HG02798 (cell line): Measurements from ENCODE around the gene CHD1.
A peak's percentile ranks its signal among the peaks of the same experiment; 100 is the strongest.
"Not testable (repeated sequence)": the region's sequence is repeated elsewhere in the genome, so short reads cannot be mapped to it uniquely, and the experiment has no call there.

Experiments used
- ATAC-seq: cut with Tn5 transposase; IDR thresholded peaks from one replicate; pipeline ENCODE4 v1.9.1; 2021; ENCODE audit warnings: mild to moderate bottlenecking; ENCODE audit not compliant: unreplicated experiment, poor library complexity

Gene CHD1

GRCh38 chr5:98928873-98929709 lies at the start of gene CHD1:
TSS of gene CHD1 (minus strand) at chr5:98929007. CDS start at chr5:98926386, 2,621 bp downstream.
- peak; percentile 71 for ATAC-seq

DNA sequence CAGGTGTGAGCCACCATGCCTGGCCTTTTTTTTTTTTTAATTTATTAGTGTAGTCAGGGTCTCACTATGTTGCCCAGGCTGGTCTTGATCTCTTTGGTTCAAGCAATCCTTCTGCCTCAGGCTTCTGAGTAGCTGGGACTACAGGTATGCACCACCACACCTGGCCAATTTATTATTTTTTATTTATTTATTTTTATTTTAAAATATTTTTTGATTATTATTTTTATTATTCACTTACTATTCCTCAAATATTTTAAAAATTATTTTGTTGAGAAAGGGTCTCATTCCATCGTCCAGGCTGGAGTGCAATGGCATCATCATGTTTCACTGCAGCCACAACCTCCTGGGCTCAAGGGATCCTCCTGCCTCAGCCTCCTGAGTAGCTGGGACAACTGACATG lies 49.7 kb upstream of the CHD1 start:
- no peak for ATAC-seq

DNA sequence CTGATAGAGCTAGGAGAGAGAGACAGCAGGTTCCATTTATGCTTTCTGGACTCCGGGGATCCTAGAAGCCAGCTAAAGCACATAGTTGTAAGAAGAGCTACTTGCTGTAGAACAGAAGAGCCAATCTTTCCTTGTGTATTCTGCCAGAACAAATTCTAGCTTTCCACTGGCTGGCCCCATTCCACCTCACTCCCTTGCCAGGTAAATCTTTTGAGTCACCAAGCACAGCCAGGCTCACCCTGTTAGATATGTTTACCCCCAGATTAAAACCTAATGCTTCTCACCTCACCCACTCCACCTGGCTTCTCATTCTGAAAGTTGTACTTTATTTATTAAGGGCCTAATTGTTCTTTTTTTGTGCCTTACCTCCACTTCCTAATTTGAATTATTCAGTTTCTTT lies 48.9 kb upstream of the CHD1 start:
- no peak for ATAC-seq

DNA sequence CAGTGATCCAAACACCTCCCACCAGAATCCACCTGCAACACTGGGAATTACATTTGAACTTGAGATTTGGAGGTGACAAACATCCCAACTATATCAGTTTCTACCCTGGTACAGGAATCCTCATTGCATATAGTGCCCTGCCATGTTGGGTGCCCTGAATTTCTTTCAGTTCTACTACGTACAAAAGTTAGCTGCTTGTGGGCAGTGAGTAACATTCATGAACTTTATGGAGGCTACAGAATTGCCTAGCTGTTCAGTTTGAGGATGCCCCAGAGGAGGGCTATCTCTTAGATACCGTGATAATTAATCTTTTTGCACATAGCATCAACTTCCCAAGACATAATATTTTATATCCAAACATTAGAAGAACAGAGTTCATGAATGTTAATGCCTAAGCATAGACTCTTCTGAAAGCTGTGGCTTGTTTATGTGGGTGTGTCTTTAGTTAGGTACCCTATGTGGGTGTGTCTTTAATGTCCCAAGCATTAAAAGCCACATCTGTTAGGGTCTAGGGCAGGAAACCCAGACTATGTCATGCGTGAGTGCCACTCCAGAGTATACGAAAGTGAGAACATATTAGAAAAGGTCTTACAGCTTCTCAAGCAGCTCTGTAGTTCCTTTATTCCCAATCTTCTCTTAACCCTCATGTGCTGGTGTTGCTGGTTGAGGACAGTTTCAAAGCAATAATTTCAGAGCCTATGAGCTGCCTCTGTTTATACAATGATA lies 47.0 kb upstream of the CHD1 start:
- ATAC-seq = peak; percentile 69

DNA sequence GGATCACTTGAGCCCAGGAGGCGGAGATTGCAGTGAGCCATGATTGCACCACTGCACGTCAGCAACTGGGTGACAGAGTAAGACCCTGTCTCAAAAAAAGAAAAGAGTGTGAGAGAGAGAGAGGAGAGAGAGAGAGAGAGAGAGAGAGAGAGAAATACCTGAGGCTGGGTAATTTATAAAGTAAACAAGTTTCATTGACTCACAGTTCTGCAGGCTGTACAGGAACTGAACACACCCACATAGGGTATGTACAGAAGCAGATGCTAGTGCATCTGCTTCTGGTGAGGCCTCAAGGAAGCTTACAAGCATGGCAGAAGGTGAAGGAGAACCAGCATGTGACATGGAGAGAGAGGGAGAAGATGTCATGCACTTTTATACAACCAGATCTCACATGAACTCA lies 46.4 kb upstream of the CHD1 start:
- ATAC-seq = no peak

DNA sequence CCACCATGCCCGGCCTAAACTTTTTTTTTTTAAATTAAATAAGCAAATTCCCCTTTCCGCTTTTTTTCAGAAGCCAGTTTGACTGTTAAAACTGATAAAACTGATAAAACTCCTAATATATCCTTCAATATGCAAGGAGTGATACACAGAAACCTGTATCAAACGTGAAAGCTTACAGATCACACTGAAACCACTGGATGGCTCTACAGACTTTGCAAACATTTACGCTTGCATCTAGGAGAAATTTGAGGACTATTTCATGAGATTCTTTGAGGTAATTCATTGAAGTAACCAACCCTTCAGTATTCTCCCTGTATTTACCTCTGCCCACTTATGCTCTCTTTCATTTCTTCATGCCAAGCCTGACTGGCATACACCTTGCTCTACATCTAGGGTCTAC lies 40.6 kb upstream of the CHD1 start:
- no peak for ATAC-seq

GRCh38 chr5:98968056-98968564 lies 39.3 kb upstream of the CHD1 start:
- no peak for ATAC-seq

GRCh38 chr5:98965226-98965625 lies 36.4 kb upstream of the CHD1 start:
- ATAC-seq = no peak

DNA sequence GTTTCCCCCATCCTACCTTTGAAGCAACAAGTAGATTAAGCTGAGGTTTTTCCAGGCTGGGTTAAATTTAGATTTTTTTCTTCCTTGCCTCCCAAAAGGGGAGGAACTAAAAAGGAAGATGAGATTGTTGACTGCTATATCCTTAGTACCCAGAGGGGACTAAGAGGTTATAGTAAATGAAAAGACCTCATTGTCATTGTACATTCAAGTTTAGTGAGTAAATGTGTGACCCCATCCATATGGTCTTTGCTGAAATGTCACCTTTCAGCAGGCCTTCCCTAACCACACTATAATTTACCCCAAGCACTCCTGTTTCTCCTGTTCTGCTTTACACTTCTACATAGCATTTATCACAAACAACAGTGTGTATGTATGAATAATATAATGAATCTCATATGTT lies 35.8 kb upstream of the CHD1 start:
- ATAC-seq = no peak

DNA sequence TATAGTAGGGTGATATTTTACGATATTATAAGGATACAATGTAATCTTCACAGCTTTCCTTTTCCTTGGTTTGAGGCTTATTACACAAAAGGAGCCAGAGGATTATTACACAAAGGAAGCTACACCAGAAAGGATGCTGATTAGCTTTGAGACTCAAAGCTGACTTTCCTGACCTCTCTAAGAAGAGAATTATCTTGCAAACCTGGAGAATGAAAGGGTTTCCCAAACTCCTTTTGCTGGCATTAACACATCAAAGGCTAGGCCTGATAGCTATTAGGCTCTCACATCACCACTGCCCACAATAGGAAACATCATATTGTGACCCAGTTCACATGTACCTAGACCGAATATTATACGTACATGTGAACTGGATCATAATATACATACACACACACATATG lies 34.2 kb upstream of the CHD1 start:
- ATAC-seq = no peak

- no peak for ATAC-seq
These were observed 33.8 kb upstream of the CHD1 start for GRCh38 chr5:98962587-98962986.

- no peak for ATAC-seq
These were observed 33.0 kb upstream of the CHD1 start for GRCh38 chr5:98961665-98962344.

- no peak for ATAC-seq
These were observed 28.5 kb upstream of the CHD1 start for GRCh38 chr5:98957307-98957706.

DNA sequence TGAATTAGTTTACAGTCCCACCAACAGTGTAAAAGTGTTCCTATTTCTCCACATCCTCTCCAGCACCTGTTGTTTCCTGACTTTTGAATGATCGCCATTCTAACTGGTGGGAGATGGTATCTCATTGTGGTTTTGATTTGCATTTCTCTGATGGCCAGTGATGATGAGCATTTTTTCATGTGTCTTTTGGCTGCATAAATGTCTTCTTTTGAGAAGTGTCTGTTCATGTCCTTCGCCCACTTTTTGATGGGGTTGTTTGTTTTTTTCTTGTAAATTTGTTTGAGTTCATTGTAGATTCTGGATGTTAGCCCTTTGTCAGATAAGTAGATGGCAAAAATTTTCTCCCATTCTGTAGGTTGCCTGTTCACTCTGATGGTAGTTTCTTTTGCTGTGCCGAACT lies 27.1 kb upstream of the CHD1 start:
- not testable (repeated sequence) for ATAC-seq

- not testable (repeated sequence) for ATAC-seq
These were observed 26.7 kb upstream of the CHD1 start for GRCh38 chr5:98955471-98955870.

DNA sequence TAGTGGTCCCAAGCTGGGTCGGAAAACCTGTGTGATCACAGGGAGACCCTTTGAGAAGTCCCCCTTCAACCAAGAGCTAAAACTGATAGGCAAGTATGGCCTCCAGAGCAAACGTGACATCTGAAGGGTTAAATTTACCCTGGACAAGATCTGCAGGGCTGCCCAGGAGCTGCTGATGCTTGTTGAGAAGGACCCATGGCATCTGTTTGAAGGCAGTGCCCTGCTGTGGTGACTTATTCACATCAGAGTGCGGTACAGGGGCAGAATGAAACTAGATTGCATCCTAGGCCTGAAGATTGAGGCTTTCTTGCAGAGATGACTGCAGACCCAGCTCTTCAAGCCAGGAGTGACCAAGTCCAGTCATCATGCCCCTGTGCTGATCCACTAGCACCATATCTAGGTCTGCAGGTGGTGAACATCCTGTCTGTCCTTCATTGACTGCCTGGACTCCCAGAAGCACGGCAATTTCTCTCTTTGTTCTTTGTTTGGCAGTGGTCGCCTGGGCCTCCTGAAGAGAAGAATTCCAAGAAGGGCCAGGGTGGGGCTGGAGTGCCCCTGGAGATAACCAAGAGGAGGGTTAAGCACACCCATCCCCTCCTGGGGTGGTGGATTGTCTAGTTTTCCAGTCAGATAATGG lies 25.7 kb upstream of the CHD1 start:
- no peak for ATAC-seq

GRCh38 chr5:98942847-98943246 lies 14.0 kb upstream of the CHD1 start:
- ATAC-seq = no peak

GRCh38 chr5:98941131-98941883 lies 12.5 kb upstream of the CHD1 start:
- ATAC-seq = no peak

- no peak for ATAC-seq
These were observed 11.8 kb upstream of the CHD1 start for GRCh38 chr5:98940581-98940980.

- ATAC-seq = no peak
These were observed 9.7 kb upstream of the CHD1 start for GRCh38 chr5:98938464-98938863.
